Stimulated activated CD4-positive, alpha-beta T cell treated with anti-CD3 and anti-CD28 coated beads, TNF-alpha, amount 100 ng/mL, for 24 hours (primary cell): ENCODE measurements around the gene RND1.
"Not testable (repeated sequence)": the region's sequence is repeated elsewhere in the genome, so short reads cannot be mapped to it uniquely, and the experiment has no call there.

Experiments
- DNase-seq, 3 experiments: peaks; one replicate each; pipeline ENCODE4 v3.0.0-alpha.2; 2020; ENCODE audit warnings: low read depth in 3 of 3

Gene RND1

GRCh38 chr12:48868451-48868850 lies 2.8 kb upstream of the RND1 start:
- DNase-seq, result no peak

- no peak for DNase-seq
Measured at GRCh38 chr12:48866052-48866711, 512 bp upstream of the RND1 start.

DNA sequence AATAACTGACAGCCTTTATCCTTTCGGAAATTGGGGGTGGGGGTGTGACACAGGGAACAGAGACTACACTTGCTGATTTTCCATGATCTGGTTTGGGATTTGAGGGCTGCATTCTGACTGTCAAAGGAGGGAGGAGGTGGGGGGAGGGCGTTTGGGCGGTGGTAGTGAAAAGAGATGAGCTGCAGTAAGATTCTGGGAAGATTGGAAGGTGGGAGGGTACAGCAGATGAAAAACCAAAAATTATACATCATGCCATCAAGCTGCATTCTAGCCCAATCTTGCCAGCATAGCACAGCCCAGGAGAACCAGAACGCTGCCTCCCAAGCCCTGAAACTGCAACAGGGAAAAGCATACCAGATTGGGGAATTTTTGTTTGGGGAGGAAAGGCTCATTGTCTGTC lies 2.4 kb downstream of the RND1 start:
- no peak for DNase-seq

- DNase-seq, result no peak
Measured at GRCh38 chr12:48862760-48863159, 2.9 kb downstream of the RND1 start.

DNA sequence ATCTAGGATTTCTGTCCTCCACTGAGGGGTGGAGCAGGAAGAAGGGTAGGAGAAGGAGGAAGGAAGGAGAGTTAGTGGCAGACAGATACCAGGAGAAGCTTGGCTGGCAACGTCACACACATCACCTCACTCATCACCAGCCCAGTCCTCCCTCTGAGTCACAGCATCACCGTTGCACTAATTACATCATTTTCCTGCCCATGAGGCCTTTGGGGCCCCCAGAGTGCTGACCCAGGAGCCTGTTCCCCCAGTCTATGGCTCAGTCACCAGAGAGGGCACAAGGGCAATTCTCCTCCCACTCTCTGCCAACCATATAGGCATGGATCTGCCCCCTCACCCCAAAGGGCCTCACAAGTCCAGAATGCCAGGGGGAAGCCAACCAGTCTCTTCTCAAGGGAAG lies 4.6 kb downstream of the RND1 start:
- no peak for DNase-seq

- DNase-seq, result not testable (repeated sequence)
Measured at GRCh38 chr12:48860236-48860635, 5.4 kb downstream of the RND1 start.

DNA sequence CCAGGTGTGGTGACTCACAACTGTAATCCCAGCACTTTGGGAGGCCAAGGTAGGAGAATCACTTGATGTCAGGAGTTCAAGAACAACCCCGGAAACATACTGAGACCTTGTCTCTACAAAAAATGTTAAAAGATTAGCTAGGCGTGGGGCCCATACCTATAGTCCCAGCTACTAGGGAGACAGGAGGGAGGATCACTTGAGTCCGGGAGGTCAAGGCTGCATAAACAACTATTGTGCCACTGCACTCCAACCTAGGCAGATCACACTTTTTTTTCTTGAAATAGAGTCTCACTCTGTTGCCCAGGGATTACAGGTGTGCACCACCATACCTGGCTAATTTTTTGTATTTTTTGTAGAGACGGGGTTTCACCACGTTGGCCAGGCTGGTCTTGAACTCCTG lies 6.1 kb downstream of the RND1 start:
- no peak for DNase-seq

DNA sequence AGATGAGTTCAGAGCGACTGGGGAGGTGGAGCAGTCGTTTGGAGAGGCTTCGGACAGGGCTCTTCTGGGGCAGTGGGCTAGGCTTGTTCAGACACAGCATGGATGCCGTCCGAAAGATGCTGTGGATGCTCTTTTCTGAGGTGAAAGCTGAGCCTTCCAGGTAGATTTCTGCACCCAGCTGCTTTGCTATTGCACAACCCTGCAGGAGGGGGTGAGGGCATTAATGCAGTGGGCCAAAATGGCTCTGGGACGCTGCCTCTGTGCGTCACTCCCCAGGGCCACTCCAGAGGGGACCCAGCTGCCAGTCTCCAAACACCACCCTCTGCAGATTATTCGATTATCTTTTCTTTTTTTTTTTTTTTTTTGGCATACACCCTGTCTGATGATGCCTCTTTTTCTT lies 7.6 kb downstream of the RND1 start:
- DNase-seq, result no peak

DNA sequence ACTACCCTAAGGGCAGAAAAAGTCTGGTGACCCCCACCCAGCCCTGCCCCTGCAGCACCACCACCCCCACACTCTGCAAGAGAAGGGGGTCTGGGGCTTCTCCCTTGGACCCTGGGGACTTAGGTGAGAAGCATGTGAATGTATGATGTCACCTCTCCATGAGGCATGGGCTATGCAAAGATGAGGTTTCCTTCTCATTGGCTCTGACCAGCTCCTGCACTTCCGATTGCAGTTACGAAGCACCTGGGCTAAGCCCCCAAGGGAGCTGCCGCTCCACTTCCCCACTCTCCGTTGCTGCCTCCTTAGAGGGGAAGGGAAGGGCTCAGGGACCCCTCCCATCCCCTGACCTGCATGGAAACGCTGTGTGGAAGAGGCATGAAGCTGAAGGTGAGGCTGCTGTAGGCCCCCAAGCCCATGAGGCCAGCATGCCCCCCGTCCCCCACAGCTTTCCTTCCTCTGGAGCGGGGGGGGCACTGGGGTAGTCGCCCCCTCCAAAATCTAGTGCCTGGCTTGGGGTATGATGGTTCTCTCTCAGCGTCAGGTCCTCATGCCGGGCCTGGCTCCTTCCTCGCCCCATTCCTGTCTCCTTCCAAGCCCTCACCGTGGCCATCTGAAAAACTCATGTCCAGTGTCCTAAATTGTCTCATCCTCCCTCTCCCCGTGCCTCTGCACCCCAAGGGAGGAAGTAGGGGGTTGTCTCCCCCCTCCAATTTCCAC lies 8.2 kb downstream of the RND1 start:
- no peak for DNase-seq

DNA sequence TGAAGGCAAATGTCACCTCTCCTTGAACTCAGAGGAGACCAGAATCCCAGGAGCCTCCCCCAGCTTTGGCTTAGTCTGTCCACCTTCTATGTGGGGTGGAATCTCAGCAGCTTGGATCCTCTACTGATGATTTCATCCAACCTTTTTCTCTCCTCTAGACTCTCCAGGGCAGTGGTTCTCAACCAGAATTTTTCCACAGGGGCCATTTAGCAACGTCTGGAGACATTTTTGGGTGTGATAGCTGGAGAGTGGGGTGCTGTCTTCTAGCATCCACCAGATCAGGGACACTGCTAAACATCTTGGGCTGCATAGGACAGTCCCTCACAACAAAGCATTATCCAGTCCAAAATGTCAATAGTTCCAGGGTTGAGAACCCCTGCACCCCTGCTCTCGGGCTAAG lies 9.3 kb downstream of the RND1 start:
- no peak for DNase-seq

- not testable (repeated sequence) for DNase-seq
Measured at GRCh38 chr12:48854932-48855331, 10.7 kb downstream of the RND1 start.

GRCh38 chr12:48854488-48854887 lies 11.2 kb downstream of the RND1 start:
- DNase-seq, result no peak

- DNase-seq, result peak; percentile 81 to 87 (median 82)
Measured at GRCh38 chr12:48852734-48853688, 12.7 kb downstream of the RND1 start.

- DNase-seq, result peak; percentile 77 to 91 (median 84)
Measured at GRCh38 chr12:48851883-48852733, 13.6 kb downstream of the RND1 start, which contains the start of gene DDX23. DDX23 (minus strand) TSS chr12:48852163; CDS start chr12:48845782, 6,381 bp downstream.

DNA sequence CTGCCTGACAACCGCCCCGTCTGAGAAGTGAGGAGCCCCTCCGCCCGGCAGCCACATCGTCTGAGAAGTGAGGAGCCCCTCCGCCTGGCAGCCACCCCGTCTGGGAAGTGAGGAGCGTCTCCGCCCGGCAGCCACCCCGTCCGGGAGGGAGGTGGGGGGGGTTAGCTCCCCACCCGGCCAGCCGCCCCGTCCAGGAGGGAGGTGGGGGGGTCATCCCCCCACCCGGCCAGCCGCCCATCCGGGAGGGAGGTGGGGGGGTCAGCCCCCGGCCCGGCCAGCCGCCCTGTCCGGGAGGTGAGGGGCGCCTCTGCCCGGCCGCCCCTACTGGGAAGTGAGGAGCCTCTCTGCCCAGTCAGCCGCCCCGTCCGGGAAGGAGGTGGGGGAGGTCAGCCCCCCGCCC lies 23.6 kb downstream of the RND1 start:
- DNase-seq, result not testable (repeated sequence)

DNA sequence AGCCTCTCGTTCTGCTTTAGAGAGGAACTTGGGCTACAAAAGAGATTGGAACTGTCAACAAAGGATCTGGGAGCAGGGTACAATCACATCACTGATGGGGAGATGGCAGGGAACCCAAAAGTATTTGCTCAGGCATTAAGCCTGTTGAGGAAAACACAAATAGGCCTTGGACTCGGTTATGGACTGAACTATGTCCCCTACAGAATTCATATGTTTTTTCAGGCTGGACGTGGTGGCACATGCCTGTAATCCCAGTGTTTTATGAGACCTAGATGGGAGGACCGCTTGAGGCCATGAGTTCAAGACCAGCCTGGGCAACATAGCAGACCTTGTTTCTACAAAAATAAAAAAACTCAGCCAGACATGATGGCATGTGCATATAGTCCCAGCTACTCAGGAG lies 27.6 kb downstream of the RND1 start:
- DNase-seq, result no peak

GRCh38 chr12:48832321-48833060 lies 33.2 kb downstream of the RND1 start:
- DNase-seq, result no peak

DNA sequence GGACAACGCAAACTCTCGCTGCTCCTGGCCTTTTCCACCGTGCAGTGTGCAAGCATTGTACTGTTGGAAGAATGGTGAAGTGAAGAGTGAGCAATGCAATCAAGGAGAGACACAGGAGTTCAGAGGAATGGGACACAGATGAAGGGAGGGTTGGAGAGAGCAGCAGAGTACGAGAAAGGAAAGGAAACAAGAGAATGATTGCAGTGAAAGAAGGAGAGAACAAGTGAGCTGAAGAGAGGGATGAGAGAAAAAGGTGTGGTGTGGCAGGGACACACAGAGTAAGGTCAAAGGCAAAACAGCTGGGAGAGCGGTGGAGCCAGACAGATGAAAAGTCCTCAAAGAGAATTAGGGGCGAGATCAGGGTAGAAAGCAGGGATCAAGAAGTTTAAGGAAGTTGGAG lies 34.4 kb downstream of the RND1 start:
- no peak for DNase-seq

GRCh38 chr12:48828841-48829575 lies 36.7 kb downstream of the RND1 start:
- no peak for DNase-seq

DNA sequence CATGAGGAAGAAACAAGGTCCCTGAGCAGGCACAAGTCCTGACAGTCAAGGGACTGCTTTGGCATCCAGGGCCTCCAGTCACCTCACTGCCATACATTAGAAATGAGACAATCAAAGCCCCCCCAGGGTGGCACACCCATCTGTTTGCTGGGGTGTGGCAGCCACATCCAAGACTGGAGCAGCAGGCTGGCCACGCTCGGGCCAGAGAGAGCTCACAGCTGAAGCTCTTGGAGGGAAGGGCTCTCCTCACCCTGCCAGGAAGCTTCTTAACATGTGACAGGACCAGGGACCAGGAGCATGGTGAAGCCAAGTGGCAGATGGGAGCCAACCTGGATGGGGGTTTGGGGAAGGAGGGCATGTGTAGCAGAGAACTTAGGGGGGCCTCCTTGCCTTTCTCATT lies 37.4 kb downstream of the RND1 start:
- no peak for DNase-seq
